ENCODE results near the gene FOXI1. TPM values are rescaled to one million over a fixed set of nuclear protein-coding genes. Genes with fewer than 3 reads are reported as not detected.

The FOXI1 gene
- total RNA-seq, 1 donor from 2014 or later, result not detected

DNA sequence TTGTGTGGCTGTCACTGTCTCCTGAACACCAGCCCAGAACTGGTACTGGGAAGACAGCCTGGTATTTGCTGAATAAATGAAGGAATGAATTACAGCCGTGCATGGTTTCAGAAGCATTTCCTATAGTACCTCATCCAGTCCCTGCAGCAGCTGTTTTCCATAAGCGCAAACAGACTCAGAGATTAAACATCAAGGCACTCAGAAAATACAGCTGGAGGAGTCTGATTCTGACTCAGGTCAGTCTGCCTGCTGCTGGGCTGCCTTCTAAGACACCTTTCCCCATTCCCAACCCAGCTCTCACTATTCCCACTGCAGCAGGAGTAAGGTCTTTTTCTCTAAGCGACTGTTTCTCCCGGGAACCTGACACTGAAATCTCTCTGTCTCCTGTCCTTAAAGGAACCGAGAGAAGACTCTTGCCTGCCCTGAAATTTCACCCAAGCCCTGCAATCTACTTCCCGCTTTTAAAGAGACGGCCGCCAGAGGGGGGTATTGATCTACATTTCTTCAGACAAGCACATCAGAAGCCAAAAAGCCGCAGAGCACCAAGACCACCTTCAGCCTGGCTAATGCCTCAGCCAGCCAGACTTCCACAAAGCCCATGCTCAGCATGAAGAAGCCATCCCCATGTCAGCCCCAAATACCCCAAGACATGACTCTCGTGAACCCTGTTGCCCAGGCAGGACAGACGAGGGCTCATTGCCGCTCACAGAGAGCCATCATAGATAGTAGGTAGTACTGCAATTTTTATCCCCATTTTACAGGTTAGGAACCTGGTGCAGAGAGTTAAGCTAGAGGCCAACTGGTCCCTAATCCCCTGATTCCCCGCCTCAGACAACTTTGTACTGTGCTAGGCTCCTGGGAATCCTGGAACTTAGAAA, 5.4 kb upstream of the FOXI1 start:
- TF ChIP-seq, protein P1, sequence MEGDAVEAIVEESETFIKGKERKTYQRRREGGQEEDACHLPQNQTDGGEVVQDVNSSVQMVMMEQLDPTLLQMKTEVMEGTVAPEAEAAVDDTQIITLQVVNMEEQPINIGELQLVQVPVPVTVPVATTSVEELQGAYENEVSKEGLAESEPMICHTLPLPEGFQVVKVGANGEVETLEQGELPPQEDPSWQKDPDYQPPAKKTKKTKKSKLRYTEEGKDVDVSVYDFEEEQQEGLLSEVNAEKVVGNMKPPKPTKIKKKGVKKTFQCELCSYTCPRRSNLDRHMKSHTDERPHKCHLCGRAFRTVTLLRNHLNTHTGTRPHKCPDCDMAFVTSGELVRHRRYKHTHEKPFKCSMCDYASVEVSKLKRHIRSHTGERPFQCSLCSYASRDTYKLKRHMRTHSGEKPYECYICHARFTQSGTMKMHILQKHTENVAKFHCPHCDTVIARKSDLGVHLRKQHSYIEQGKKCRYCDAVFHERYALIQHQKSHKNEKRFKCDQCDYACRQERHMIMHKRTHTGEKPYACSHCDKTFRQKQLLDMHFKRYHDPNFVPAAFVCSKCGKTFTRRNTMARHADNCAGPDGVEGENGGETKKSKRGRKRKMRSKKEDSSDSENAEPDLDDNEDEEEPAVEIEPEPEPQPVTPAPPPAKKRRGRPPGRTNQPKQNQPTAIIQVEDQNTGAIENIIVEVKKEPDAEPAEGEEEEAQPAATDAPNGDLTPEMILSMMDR (IDR thresholded peaks at IDR 0.05; ENCODE audit: partially characterized antibody, unreplicated experiment), result peak; percentile 81
- H3K36me3 Mint-ChIP-seq (ENCODE audit: unreplicated experiment), result peaks cover 13% of the 10 kb centered on the region
- no peak overlapping the region for H3K27ac Mint-ChIP-seq (ENCODE audit: unreplicated experiment)
- H3K4me3 Mint-ChIP-seq (ENCODE audit: unreplicated experiment), result no peak overlapping the region
- H3K9me3 Mint-ChIP-seq (ENCODE audit: unreplicated experiment), result peaks cover 8% of the 10 kb centered on the region
- peaks cover 1% of the 10 kb centered on the region for H3K4me1 Mint-ChIP-seq (ENCODE audit: low read depth, unreplicated experiment)
- DNase-seq, result peak; percentile 85
- H3K27me3 Mint-ChIP-seq (ENCODE audit: unreplicated experiment), result peaks cover 9% of the 10 kb centered on the region

DNA sequence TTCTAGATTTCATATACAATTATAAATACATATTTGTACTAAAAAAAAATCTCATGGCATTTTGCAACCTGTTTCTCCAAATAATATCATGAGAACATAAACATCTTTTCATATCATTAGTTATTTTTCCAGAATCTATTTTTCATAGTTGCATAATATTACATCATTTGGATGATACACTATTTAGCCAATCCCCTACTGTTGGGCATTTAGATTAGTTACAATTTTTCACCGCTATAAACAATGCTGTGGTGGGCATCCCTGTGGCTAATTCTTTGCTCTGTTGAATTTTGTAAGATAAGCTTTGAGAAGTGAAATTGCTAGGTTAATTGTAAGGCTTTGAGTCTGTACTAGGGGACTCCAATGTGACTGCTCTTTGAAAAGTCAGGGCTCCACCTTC, 2.2 kb upstream of the FOXI1 start:
- Mint-ChIP-seq H3K27me3 (ENCODE audit: unreplicated experiment) (peaks cover 14% of the 10 kb centered on the region), H3K9me3 (ENCODE audit: unreplicated experiment) (peaks cover 11% of the 10 kb centered on the region), H3K4me1 (ENCODE audit: low read depth, unreplicated experiment) (peaks cover 3% of the 10 kb centered on the region), H3K4me3 (ENCODE audit: unreplicated experiment) (no peak overlapping the region), H3K36me3 (ENCODE audit: unreplicated experiment) (peaks cover 7% of the 10 kb centered on the region), H3K27ac (ENCODE audit: unreplicated experiment) (no peak overlapping the region)
- no peak for DNase-seq
- TF ChIP-seq, protein P1 (IDR thresholded peaks at IDR 0.05; ENCODE audit: partially characterized antibody, unreplicated experiment), result no peak

DNA sequence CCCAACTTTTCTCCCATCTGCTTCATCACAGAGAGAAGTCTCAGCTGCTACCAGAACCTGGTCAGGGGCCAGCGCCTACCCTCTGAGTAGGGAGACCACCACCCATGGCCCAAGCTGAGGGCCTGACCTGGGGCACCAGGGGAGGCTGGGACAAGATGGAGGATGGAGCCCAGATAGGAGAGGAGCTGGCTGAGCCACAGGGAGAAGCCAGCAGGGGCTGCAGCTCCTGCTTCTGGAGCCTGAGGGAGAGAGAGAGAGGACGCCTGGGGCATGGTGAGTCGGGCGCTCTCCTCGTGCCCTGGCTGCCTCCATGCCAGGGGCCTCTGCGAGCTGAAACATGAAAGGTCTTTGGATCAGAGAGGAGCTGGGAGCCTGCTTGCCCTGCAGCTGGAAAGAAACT, 1.4 kb upstream of the FOXI1 start:
- H3K27ac Mint-ChIP-seq (ENCODE audit: unreplicated experiment), result no peak overlapping the region
- H3K4me3 Mint-ChIP-seq (ENCODE audit: unreplicated experiment), result no peak overlapping the region
- H3K4me1 Mint-ChIP-seq (ENCODE audit: low read depth, unreplicated experiment), result peaks cover 3% of the 10 kb centered on the region
- H3K9me3 Mint-ChIP-seq (ENCODE audit: unreplicated experiment), result peaks cover 7% of the 10 kb centered on the region
- TF ChIP-seq, protein P1 (IDR thresholded peaks at IDR 0.05; ENCODE audit: partially characterized antibody, unreplicated experiment), result no peak
- DNase-seq, result no peak
- H3K36me3 Mint-ChIP-seq (ENCODE audit: unreplicated experiment), result peaks cover 2% of the 10 kb centered on the region
- H3K27me3 Mint-ChIP-seq (ENCODE audit: unreplicated experiment), result peaks cover 14% of the 10 kb centered on the region

DNA sequence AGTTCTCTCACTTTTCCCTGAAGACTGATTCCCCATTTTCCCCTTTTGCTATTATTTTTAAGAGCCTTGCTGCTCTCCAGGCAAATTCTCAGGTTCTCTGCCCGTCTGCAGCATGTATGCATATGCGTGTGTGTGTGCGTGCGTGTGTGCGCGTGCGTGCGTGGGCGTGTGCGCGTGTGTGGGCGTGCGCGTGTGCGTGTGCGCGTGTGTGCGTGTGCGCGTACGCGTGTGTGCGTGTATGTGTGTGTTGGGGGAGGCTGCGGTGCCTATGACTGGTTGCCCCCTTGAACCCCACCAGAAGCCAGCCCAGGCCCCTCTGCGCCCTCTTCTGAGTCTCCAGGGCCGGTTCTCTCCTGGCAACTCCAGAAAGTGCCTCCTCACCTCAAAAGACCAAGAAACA, 987 bp upstream of the FOXI1 start:
- Mint-ChIP-seq H3K4me1 (ENCODE audit: low read depth, unreplicated experiment) (peaks cover 3% of the 10 kb centered on the region), H3K27ac (ENCODE audit: unreplicated experiment) (no peak overlapping the region), H3K36me3 (ENCODE audit: unreplicated experiment) (no peaks in the 10 kb centered on the region), H3K9me3 (ENCODE audit: unreplicated experiment) (peaks cover 7% of the 10 kb centered on the region), H3K27me3 (ENCODE audit: unreplicated experiment) (peaks cover 14% of the 10 kb centered on the region), H3K4me3 (ENCODE audit: unreplicated experiment) (no peak overlapping the region)
- TF ChIP-seq, protein P1 (IDR thresholded peaks at IDR 0.05; ENCODE audit: partially characterized antibody, unreplicated experiment), result no peak
- DNase-seq, result no peak

DNA sequence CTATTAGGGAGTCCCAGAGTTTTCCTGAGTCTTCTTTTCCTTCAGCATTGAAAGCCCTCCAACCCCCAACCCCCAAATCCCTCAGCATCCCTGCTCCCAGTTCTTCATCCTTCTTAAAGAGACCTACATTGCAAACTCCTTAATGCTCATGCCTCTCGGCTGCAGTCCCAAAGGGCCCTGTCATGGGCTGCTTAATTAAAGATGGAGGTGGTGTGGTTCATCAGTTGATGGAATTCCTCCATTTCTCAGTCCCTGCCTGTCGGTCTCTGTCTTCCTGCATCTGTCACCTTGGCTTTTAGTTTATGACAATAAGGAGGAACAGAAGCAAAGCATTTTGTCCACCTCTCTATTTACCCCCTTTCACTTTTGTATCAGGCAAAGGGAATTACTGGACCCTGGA, 2.0 kb downstream of the FOXI1 start:
- Mint-ChIP-seq H3K27me3 (ENCODE audit: unreplicated experiment) (peaks cover 11% of the 10 kb centered on the region), H3K36me3 (ENCODE audit: unreplicated experiment) (no peaks in the 10 kb centered on the region), H3K27ac (ENCODE audit: unreplicated experiment) (no peak overlapping the region), H3K4me3 (ENCODE audit: unreplicated experiment) (no peak overlapping the region), H3K4me1 (ENCODE audit: low read depth, unreplicated experiment) (peaks cover 3% of the 10 kb centered on the region), H3K9me3 (ENCODE audit: unreplicated experiment) (peaks cover 7% of the 10 kb centered on the region)
- TF ChIP-seq, protein P1 (IDR thresholded peaks at IDR 0.05; ENCODE audit: partially characterized antibody, unreplicated experiment), result no peak
- no peak for DNase-seq
